Measurements from ENCODE around the gene C6orf163.

C6orf163 gene

DNA sequence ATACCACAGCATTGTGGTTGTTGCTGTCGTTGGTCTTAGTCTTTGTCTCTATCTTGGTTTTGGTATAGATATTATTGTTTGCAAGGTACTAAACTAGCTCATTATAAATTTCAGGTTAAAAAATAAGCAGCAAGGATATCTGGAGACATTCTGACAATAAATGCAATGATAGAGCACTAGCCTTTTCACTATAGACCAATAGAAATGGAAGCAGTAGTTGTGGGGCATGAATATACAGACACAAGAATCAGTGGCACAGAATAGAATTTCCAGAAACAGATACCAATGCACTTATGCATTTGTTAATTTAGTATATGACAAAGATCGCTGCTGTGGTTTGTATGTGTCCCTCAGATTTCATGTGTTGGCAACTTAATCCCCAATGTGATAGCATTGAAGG is 32.0 kb downstream of the C6orf163 start:
- no peak for DNase-seq (ENCODE audit: low read depth)
- TF ChIP-seq POLR2A (IDR thresholded peaks at IDR 0.05; ENCODE audit: extremely low read depth, insufficient read length) (no peak), MYC (IDR thresholded peaks at IDR 0.05; ENCODE audit: low read depth, low read length) (no peak), CTCF (IDR thresholded peaks at IDR 0.05; ENCODE audit: low read depth, low read length) (no peak)
- TF ChIP-seq, protein P1, sequence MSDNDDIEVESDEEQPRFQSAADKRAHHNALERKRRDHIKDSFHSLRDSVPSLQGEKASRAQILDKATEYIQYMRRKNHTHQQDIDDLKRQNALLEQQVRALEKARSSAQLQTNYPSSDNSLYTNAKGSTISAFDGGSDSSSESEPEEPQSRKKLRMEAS (IDR thresholded peaks at IDR 0.05; ENCODE audit: low read depth, low read length) = no peak
- H3K4me3 ChIP-seq (ENCODE audit: low read depth, low read length) = no peak overlapping the region

DNA sequence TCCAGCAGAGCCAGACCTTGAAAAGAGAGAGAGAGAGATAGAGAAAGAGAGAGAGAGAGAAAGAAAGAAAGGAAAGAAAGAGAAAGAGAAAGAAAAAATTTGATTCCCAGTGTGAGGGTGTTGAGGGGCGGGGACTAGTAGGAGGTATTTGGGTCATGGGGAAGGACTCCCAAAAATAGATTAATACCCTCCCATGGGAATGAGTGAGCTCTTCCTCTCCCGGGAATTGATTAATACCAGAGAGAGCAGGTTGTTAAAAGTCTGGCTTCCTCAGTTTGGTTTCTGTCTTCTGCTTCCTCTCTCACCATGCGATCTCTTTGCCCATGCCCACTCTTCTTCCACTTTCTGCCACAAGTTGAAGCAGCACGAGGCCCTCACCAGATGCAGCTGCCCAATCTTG is 34.3 kb downstream of the C6orf163 start:
- TF ChIP-seq MYC (IDR thresholded peaks at IDR 0.05; ENCODE audit: low read depth, low read length) (no peak), CTCF (IDR thresholded peaks at IDR 0.05; ENCODE audit: low read depth, low read length) (no peak), POLR2A (IDR thresholded peaks at IDR 0.05; ENCODE audit: extremely low read depth, insufficient read length) (no peak)
- TF ChIP-seq, protein P1 (IDR thresholded peaks at IDR 0.05; ENCODE audit: low read depth, low read length) = no peak
- H3K4me3 ChIP-seq (ENCODE audit: low read depth, low read length) = no peak overlapping the region
- DNase-seq (ENCODE audit: low read depth) = peak; percentile 30

DNA sequence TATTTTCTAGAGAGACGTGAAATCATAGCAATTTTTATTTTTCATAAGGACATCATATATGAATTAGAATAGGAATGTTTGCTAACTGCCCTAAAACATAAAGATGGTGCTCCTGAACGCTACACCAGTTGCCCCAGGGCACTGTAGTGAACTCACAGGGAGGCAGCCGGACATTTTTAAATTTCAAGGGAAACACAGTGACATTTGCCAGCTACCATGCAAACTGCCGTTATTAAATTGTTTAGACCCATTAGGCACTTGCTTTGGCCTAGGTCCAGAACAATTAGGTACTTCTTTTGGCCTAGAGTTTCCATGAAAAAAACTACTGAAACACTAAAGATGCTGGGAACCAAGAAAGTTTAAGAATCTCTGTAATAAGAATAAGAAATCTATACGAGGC is 38.2 kb downstream of the C6orf163 start:
- TF ChIP-seq CTCF (IDR thresholded peaks at IDR 0.05; ENCODE audit: low read depth, low read length) = no peak
- no peak for TF ChIP-seq MYC (IDR thresholded peaks at IDR 0.05; ENCODE audit: low read depth, low read length)
- TF ChIP-seq, protein P1 (IDR thresholded peaks at IDR 0.05; ENCODE audit: low read depth, low read length) = no peak
- TF ChIP-seq POLR2A (IDR thresholded peaks at IDR 0.05; ENCODE audit: extremely low read depth, insufficient read length) = no peak
- no peak overlapping the region for H3K4me3 ChIP-seq (ENCODE audit: low read depth, low read length)
- DNase-seq (ENCODE audit: low read depth) = no peak

DNA sequence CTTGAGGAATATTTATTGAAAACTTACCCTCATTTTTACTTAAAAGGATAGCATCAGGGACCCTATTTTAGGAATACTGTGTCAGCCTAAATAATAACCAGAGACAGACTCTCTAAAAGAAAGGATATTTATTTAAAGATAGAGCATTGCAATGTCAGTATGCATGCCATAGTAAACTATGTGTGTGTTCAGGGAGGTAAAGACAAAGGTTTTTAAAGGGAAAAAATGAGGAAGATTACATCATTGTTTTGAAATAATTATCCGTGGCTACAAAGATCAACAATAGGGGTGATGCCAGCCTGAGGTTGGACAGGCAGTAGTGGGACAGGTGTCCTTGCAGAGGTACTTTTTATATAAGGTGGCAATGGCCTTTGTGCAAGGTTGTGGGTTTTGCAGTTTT is 39.4 kb downstream of the C6orf163 start:
- TF ChIP-seq CTCF (IDR thresholded peaks at IDR 0.05; ENCODE audit: low read depth, low read length) = no peak
- TF ChIP-seq POLR2A (IDR thresholded peaks at IDR 0.05; ENCODE audit: extremely low read depth, insufficient read length) = no peak
- TF ChIP-seq MYC (IDR thresholded peaks at IDR 0.05; ENCODE audit: low read depth, low read length) = no peak
- TF ChIP-seq, protein P1 (IDR thresholded peaks at IDR 0.05; ENCODE audit: low read depth, low read length) = no peak
- no peak overlapping the region for H3K4me3 ChIP-seq (ENCODE audit: low read depth, low read length)
- no peak for DNase-seq (ENCODE audit: low read depth)

DNA sequence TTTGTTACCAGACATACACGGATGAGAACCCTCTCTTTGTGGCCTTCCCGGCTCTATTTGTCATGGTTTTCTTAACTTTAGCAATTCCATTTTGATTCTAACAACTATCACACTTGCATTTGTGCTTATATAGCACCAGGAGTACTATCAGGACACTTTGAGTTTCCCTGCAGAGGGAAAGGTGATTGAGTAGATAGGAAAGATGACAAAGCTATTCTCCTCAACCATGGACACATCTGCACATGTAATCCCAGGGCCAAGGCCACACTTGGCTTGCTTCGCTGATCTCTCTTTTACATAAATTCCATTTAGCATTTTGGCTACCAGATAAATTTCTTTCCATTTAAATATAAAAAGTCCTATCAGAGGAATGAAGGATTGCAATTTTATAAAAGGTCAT is 39.8 kb downstream of the C6orf163 start:
- DNase-seq (ENCODE audit: low read depth) = no peak
- TF ChIP-seq POLR2A (IDR thresholded peaks at IDR 0.05; ENCODE audit: extremely low read depth, insufficient read length) = no peak
- no peak for TF ChIP-seq MYC (IDR thresholded peaks at IDR 0.05; ENCODE audit: low read depth, low read length)
- TF ChIP-seq, protein P1 (IDR thresholded peaks at IDR 0.05; ENCODE audit: low read depth, low read length) = no peak
- TF ChIP-seq CTCF (IDR thresholded peaks at IDR 0.05; ENCODE audit: low read depth, low read length) = no peak
- H3K4me3 ChIP-seq (ENCODE audit: low read depth, low read length) = no peak overlapping the region

GRCh38 chr6:87391334-87391733 is 46.7 kb downstream of the C6orf163 start:
- H3K4me3 ChIP-seq (ENCODE audit: low read depth, low read length) = no peak overlapping the region
- no peak for TF ChIP-seq POLR2A (IDR thresholded peaks at IDR 0.05; ENCODE audit: extremely low read depth, insufficient read length)
- TF ChIP-seq MYC (IDR thresholded peaks at IDR 0.05; ENCODE audit: low read depth, low read length) = no peak
- TF ChIP-seq, protein P1 (IDR thresholded peaks at IDR 0.05; ENCODE audit: low read depth, low read length) = no peak
- peak; percentile 64 for TF ChIP-seq CTCF (IDR thresholded peaks at IDR 0.05; ENCODE audit: low read depth, low read length)
- peak; percentile 68 for DNase-seq (ENCODE audit: low read depth)
